HG03457 (cell line): ENCODE measurements around the gene PEAR1.

Source experiments
- ATAC-seq: cut with Tn5 transposase; IDR thresholded peaks from one replicate; pipeline ENCODE4 v1.9.1; 2021; ENCODE audit warnings: moderate number of reproducible peaks; ENCODE audit not compliant: unreplicated experiment

PEAR1 gene

GRCh38 chr1:156899956-156900718 lies 6.6 kb downstream of the PEAR1 start:
- no peak for ATAC-seq

- no peak for ATAC-seq
These were observed 7.5 kb downstream of the PEAR1 start for GRCh38 chr1:156900896-156901589.

- ATAC-seq: no peak
These were observed 8.0 kb downstream of the PEAR1 start for GRCh38 chr1:156901590-156901900.

GRCh38 chr1:156901966-156902915 lies 8.7 kb downstream of the PEAR1 start:
- ATAC-seq: no peak

GRCh38 chr1:156903328-156904091 lies 10.0 kb downstream of the PEAR1 start:
- ATAC-seq: no peak

- no peak for ATAC-seq
These were observed 10.9 kb downstream of the PEAR1 start for GRCh38 chr1:156904187-156904959.

- no peak for ATAC-seq
These were observed 11.7 kb downstream of the PEAR1 start for GRCh38 chr1:156905176-156905575.

- no peak for ATAC-seq
These were observed 12.1 kb downstream of the PEAR1 start for GRCh38 chr1:156905651-156906050.

- no peak for ATAC-seq
These were observed 12.8 kb downstream of the PEAR1 start for GRCh38 chr1:156906206-156906906.

GRCh38 chr1:156908541-156908940 lies 15.0 kb downstream of the PEAR1 start:
- ATAC-seq: no peak

- ATAC-seq: no peak
These were observed 15.4 kb downstream of the PEAR1 start for GRCh38 chr1:156908955-156909354.

GRCh38 chr1:156909671-156910070 lies 16.2 kb downstream of the PEAR1 start:
- no peak for ATAC-seq

- ATAC-seq: no peak
These were observed 16.8 kb downstream of the PEAR1 start for GRCh38 chr1:156910309-156910782.

- no peak for ATAC-seq
These were observed 18.2 kb downstream of the PEAR1 start for GRCh38 chr1:156911577-156912298.

- no peak for ATAC-seq
These were observed 18.8 kb downstream of the PEAR1 start for GRCh38 chr1:156912310-156912709.

- no peak for ATAC-seq
These were observed 19.6 kb downstream of the PEAR1 start for GRCh38 chr1:156912861-156913808.

GRCh38 chr1:156913809-156914387 lies 20.4 kb downstream of the PEAR1 start:
- no peak for ATAC-seq
